HepG2 (cell line): ENCODE results near the gene ABHD12. TPM values are rescaled to one million over a fixed set of nuclear protein-coding genes. Genes with fewer than 3 reads are reported as not detected.
"Not testable (repeated sequence)": the region's sequence is repeated elsewhere in the genome, so short reads cannot be mapped to it uniquely, and the experiment has no call there.

Experiments used
- ATAC-seq: fragments of 200-7000 bp; cut with Tn5 transposase; 3 replicates; pipeline ENCODE4 v1.9.1; 2020; ENCODE audit warnings: mild to moderate bottlenecking, moderate library complexity
- BruUV-seq: library from RNA; stranded (reverse); fragments of 400-500 nt; replicated peaks from 2 replicates; lab custom pipeline; 2021; lab: Mats Ljungman, UMichigan
- CTCF ChIA-PET: fragments of 300-600 bp; formaldehyde crosslinking; extraction: SDS; loops from one replicate; lab custom pipeline; 2021; ENCODE audit warnings: low total read pairs, inconsistent platforms, low intra/inter-chr PET ratio; lab: Yijun Ruan, JAX
- POLR2A ChIA-PET: fragments of 350-600 bp; sonication (Branson Sonifier 250); formaldehyde crosslinking; loops from one replicate; lab custom pipeline; 2020; ENCODE audit warnings: antibody characterized with exemption, inconsistent platforms; lab: Yijun Ruan, JAX
- DNase-seq: peaks from one replicate; pipeline ENCODE4 v3.0.0-alpha.2; 2015; ENCODE audit warnings: low spot score
- FAIRE-seq: peaks from 3 replicates; lab custom pipeline; 2011; peaks lifted over from hg19 to GRCh38; lab: Jason Lieb, UNC
- H2AFZ ChIP-seq: one replicate; pipeline ENCODE4 v1.6.1; 2011; ENCODE audit warnings: low read length, inconsistent platforms
- H3K27ac ChIP-seq: fragments of 300-600 bp; 3 replicates; pipeline ENCODE4 v1.8.0; 2011; ENCODE audit warnings: mixed run types, mild to moderate bottlenecking, mixed read lengths, low read length, inconsistent platforms; ENCODE audit not compliant: insufficient read depth; ENCODE audit errors: extremely low read length
- H3K27me3 ChIP-seq, 2 experiments: fragments of 200-600 bp in 1 of 2; 2 replicates in 1 of 2; 3 replicates in 1 of 2; pipeline versions ENCODE4 v1.6.0 to v1.8.0; 2011; ENCODE audit warnings: low read length in 2 of 2, mild to moderate bottlenecking in 2 of 2, moderate library complexity in 2 of 2, inconsistent platforms in 1 of 2; ENCODE audit not compliant: insufficient read depth in 2 of 2, control insufficient read depth in 1 of 2
- H3K36me3 ChIP-seq, 2 experiments: fragments of 200-600 bp in 1 of 2; replicated peaks in 1 of 2; 2 replicates in 1 of 2; 3 replicates in 1 of 2; pipeline versions ENCODE4 v1.5.1 to v1.8.0; 2011; ENCODE audit warnings: low read length in 2 of 2, inconsistent platforms in 1 of 2; ENCODE audit not compliant: insufficient read depth in 2 of 2, control insufficient read depth in 1 of 2
- H3K4me1 ChIP-seq: 2 replicates; pipeline ENCODE4 v1.5.1; 2012; ENCODE audit warnings: low read length, inconsistent platforms; ENCODE audit not compliant: insufficient read depth
- H3K4me2 ChIP-seq: 2 replicates; pipeline ENCODE4 v1.6.0; 2011; ENCODE audit warnings: low read depth, low read length, inconsistent platforms
- H3K4me3 ChIP-seq, 3 experiments: fragments of 200-600 bp in 1 of 3; sonication (generic), shearing (Covaris generic) in 1 of 3; replicated peaks in 1 of 3; 2 replicates each; pipeline ENCODE4 v1.5.1; 2011 to 2016; ENCODE audit warnings: low read length in 3 of 3, inconsistent platforms in 2 of 3, low read depth in 2 of 3, mild to moderate bottlenecking in 2 of 3, control low read depth in 1 of 3, mixed read lengths in 1 of 3; ENCODE audit not compliant: insufficient read depth in 1 of 3
- H3K79me2 ChIP-seq: one replicate; pipeline ENCODE4 v1.6.1; 2011; ENCODE audit warnings: low read length, inconsistent platforms; ENCODE audit not compliant: insufficient read depth
- H3K9ac ChIP-seq: 2 replicates; pipeline ENCODE4 v1.6.0; 2011; ENCODE audit warnings: mild to moderate bottlenecking, low read depth, low read length, inconsistent platforms; ENCODE audit not compliant: insufficient read depth
- H3K9me3 ChIP-seq: 2 replicates; pipeline ENCODE4 v1.5.1; 2012; ENCODE audit warnings: mild to moderate bottlenecking, low read length
- H4K20me1 ChIP-seq: 2 replicates; pipeline ENCODE4 v1.6.0; 2011; ENCODE audit warnings: inconsistent platforms, mild to moderate bottlenecking, low read length, moderate library complexity; ENCODE audit not compliant: insufficient read depth
- DMAP1 ChIP-seq: IDR thresholded peaks from 2 replicates; pipeline ENCODE4 v1.6.1; 2016
- DRAP1 ChIP-seq: IDR thresholded peaks from 2 replicates; pipeline ENCODE4 v1.6.1; 2016; ENCODE audit warnings: missing genetic modification reagents, missing compliant biosample characterization
- KDM5B ChIP-seq: sonication (generic); formaldehyde crosslinking; IDR thresholded peaks from 2 replicates; pipeline ENCODE4 v1.4.0; 2020; ENCODE audit warnings: missing genetic modification reagents, mild to moderate bottlenecking, borderline replicate concordance
- MEIS1 ChIP-seq: sonication (generic); formaldehyde crosslinking; IDR thresholded peaks from 2 replicates; pipeline ENCODE4 v1.9.0; 2021; ENCODE audit warnings: mild to moderate bottlenecking, missing genetic modification reagents, moderate library complexity, borderline replicate concordance
- NR2F1 ChIP-seq, 2 experiments: fragments of 450-650 bp in 1 of 2; formaldehyde crosslinking in 1 of 2; IDR thresholded peaks; 2 replicates each; pipeline versions ENCODE4 v1.5.0 to v1.6.1; 2016 to 2020; ENCODE audit warnings: mild to moderate bottlenecking in 1 of 2, missing compliant biosample characterization in 1 of 2, missing genetic modification reagents in 1 of 2, moderate library complexity in 1 of 2
- PAWR ChIP-seq: sonication (generic); formaldehyde crosslinking; IDR thresholded peaks from 2 replicates; pipeline ENCODE4 v1.4.0; 2020; ENCODE audit warnings: missing genetic modification reagents, mild to moderate bottlenecking, borderline replicate concordance
- ZNF567 ChIP-seq: sonication (generic); formaldehyde crosslinking; IDR thresholded peaks from 2 replicates; pipeline ENCODE4 v1.8.1; 2023; ENCODE audit warnings: mild to moderate bottlenecking, missing genetic modification reagents, borderline replicate concordance
- WGBS: methylation state at CpG from one replicate; pipeline ENCODE4 v1.1.6; 2017; ENCODE audit warnings: low lambda C conversion rate; 5-methylcytosine and 5-hydroxymethylcytosine counted together
- in situ Hi-C: cut with HindIII; loops from 2 replicates; pipeline ENCODE4 v1.10.0; 2017; ENCODE audit warnings: low pct_unique_long_range_greater_than_20kb; ENCODE audit not compliant: extremely low pct_ligation_motif_present
- intact Hi-C: fragments of 100-400 bp; cut with micrococcal nuclease; formaldehyde crosslinking; loops from one replicate; pipeline ENCODE4 v1.10.0; 2022; ENCODE audit not compliant: unreplicated experiment
- polyA plus RNA-seq, 8 experiments: library from polyadenylated mRNA; depleted of rRNA in 3 of 8; stranded (reverse) in 7 of 8; unstranded in 1 of 8; fragments of >200 nt; fragmentation: Illumina TruSeq in 4 of 8; extraction: Trizol in 4 of 8; gene quantifications; 2 replicates each; pipeline versions ENCODE4 v1.2.1 to v1.2.3, GENCODE V29; 2011 to 2016; ENCODE audit warnings: low read depth in 4 of 8, missing spikeins in 1 of 8, mixed read lengths in 1 of 8; ENCODE audit not compliant: insufficient read depth in 1 of 8
- total RNA-seq, 5 experiments: library from RNA; depleted of rRNA; stranded (reverse); fragments of >200 nt; fragmentation: Illumina TruSeq; extraction: Trizol; gene quantifications; 2 replicates each; pipeline ENCODE4 v1.2.3, GENCODE V29; 2016; ENCODE audit warnings: low read depth in 1 of 5
- TF ChIP-seq, protein P1 (sequence below): IDR thresholded peaks from 2 replicates; pipeline ENCODE4 v1.6.1; 2016

Gene ABHD12
- total and polyA plus RNA-seq, 2 of the 13 experiments (the other 11 are each of a cell fraction or from before 2014, with no cell fraction given): 23.5 to 72.1 TPM

DNA sequence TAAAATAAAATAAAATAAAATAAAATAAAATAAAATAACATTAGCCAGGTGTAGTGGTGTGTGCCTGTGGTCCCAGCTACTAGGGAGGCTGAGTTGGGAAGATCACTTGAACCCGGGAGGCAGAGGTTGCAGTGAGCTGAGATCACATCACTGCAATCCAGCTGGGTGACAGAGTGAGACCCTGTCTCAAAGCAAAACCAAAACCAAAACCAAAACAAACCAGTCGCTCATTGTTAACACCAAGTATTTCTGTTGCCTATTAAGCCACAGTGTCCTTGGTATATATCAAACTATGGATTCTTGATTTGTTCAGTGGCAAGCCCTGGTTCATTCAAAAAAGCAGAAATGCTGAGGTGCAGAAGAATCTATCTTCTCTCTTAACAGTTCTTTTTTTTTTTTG lies 77.0 kb downstream of the ABHD12 start (continued):
- TF ChIP-seq NR2F1 (CRISPR knock-in tag; IDR thresholded peaks at IDR 0.05) (no peak), DRAP1 (CRISPR knock-in tag) (no peak), MEIS1 (CRISPR knock-in tag) (no peak), PAWR (CRISPR knock-in tag) (no peak), ZNF567 (CRISPR knock-in tag) (no peak), KDM5B (CRISPR knock-in tag) (no peak), DMAP1 (no peak)
- TF ChIP-seq, protein P1, sequence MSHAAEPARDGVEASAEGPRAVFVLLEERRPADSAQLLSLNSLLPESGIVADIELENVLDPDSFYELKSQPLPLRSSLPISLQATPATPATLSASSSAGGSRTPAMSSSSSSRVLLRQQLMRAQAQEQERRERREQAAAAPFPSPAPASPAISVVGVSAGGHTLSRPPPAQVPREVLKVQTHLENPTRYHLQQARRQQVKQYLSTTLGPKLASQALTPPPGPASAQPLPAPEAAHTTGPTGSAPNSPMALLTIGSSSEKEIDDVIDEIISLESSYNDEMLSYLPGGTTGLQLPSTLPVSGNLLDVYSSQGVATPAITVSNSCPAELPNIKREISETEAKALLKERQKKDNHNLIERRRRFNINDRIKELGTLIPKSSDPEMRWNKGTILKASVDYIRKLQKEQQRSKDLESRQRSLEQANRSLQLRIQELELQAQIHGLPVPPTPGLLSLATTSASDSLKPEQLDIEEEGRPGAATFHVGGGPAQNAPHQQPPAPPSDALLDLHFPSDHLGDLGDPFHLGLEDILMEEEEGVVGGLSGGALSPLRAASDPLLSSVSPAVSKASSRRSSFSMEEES (CRISPR knock-in tag): no peak

DNA sequence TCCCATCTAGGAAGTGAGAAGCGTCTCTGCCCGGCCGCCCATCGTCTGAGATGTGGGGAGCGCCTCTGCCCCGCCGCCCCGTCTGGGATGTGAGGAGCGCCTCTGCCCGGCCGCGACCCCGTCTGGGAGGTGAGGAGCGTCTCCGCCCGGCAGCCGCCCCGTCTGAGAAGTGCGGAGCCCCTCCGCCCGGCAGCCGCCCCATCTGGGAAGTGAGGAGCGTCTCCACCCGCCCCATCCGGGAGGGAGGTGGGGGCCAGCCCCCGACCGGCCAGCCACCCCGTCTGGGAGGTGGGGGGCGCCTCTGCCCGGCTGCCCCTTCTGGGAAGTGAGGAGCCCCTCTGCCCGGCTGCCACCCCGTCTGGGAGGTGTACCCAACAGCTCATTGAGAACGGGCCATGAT lies 77.9 kb downstream of the ABHD12 start:
- H3K36me3 ChIP-seq: peaks cover 9 to 15% of the 10 kb centered on the region in 2 experiments; a peak in 4 of 5 replicates
- DNase-seq, H3K9me3 ChIP-seq, ATAC-seq, intact Hi-C loops, H3K27ac ChIP-seq, POLR2A ChIA-PET, H3K4me3 ChIP-seq, H4K20me1 ChIP-seq, FAIRE-seq, BruUV-seq, H2AFZ ChIP-seq, H3K9ac ChIP-seq, H3K79me2 ChIP-seq, H3K4me2 ChIP-seq, CTCF ChIA-PET, H3K27me3 ChIP-seq: not testable (repeated sequence)
- in situ Hi-C loops: loop anchor here (25.0 kb wide), 1 partner anchor 350 kb away; no protein-coding TSS in a partner anchor
- WGBS: 94% methylated on average over 17 of the region's 33 CpGs
- peaks cover 41% of the 10 kb centered on the region for H3K4me1 ChIP-seq
